ENCODE results near the gene IFITM1. TPM values are rescaled to one million over a fixed set of nuclear protein-coding genes. Genes with fewer than 3 reads are reported as not detected.

IFITM1 gene
- total and polyA plus RNA-seq, 4 donors = 12.6 to 113 (median 66.7) TPM

GRCh38 chr11:282171-282570 is 31.7 kb upstream of the IFITM1 start:
- no peaks in the 10 kb centered on the region for H3K36me3 ChIP-seq (ENCODE audit: control insufficient read depth in 4 of 4, insufficient read depth in 3 of 4, low read depth in 1 of 4, low read length in 3 of 4)
- 83% methylated on average over 4 of the region's 4 CpGs for WGBS
- no peak overlapping the region for H3K27ac ChIP-seq (ENCODE audit: low read depth in 1 of 2, low read length in 2 of 2)
- no peak overlapping the region for H3K4me3 ChIP-seq (ENCODE audit: low read depth in 1 of 3, low read length in 3 of 3)
- H3K27me3 ChIP-seq (ENCODE audit: control insufficient read depth in 4 of 4, insufficient read depth in 4 of 4, low read length in 3 of 4) = no peaks in the 10 kb centered on the region
- DNase-seq (ENCODE audit: low spot score) = no peak
- TF ChIP-seq MAX (IDR thresholded peaks at IDR 0.05) (no peak), FOXA2 (IDR thresholded peaks at IDR 0.05) (no peak), SP1 (IDR thresholded peaks at IDR 0.05) (no peak), RAD21 (IDR thresholded peaks at IDR 0.05) (no peak), TAF1 (conservative IDR thresholded peaks at IDR 0.05) (no peak)
- H3K9me3 ChIP-seq (ENCODE audit: control insufficient read depth in 4 of 4, low read length in 3 of 4) = no peaks in the 10 kb centered on the region
- H3K9ac ChIP-seq (ENCODE audit: low read depth in 1 of 2, low read length in 2 of 2) = no peak overlapping the region
- peaks cover 12 to 43% (median 31%) of the 10 kb centered on the region in 4 donors for H3K4me1 ChIP-seq (ENCODE audit: control insufficient read depth in 4 of 4, insufficient read depth in 4 of 4, low read length in 3 of 4)

GRCh38 chr11:282630-283360 is 31.0 kb upstream of the IFITM1 start:
- Histone ChIP-seq H3K27ac (ENCODE audit: low read depth in 1 of 2, low read length in 2 of 2) (no peak overlapping the region), H3K27me3 (ENCODE audit: control insufficient read depth in 4 of 4, insufficient read depth in 4 of 4, low read length in 3 of 4) (no peaks in the 10 kb centered on the region), H3K9me3 (ENCODE audit: control insufficient read depth in 4 of 4, low read length in 3 of 4) (no peaks in the 10 kb centered on the region), H3K4me3 (ENCODE audit: low read depth in 1 of 3, low read length in 3 of 3) (no peak overlapping the region), H3K36me3 (ENCODE audit: control insufficient read depth in 4 of 4, insufficient read depth in 3 of 4, low read depth in 1 of 4, low read length in 3 of 4) (no peaks in the 10 kb centered on the region), H3K4me1 (ENCODE audit: control insufficient read depth in 4 of 4, insufficient read depth in 4 of 4, low read length in 3 of 4) (peaks cover 12 to 46% (median 32%) of the 10 kb centered on the region in 4 donors), H3K9ac (ENCODE audit: low read depth in 1 of 2, low read length in 2 of 2) (no peak overlapping the region)
- 82% methylated on average over 11 of the region's 13 CpGs for WGBS
- TF ChIP-seq SP1 (IDR thresholded peaks at IDR 0.05) = no peak
- no peak for TF ChIP-seq YY1 (IDR thresholded peaks at IDR 0.05)
- TF ChIP-seq RAD21 (IDR thresholded peaks at IDR 0.05) = no peak
- TF ChIP-seq, protein P1, sequence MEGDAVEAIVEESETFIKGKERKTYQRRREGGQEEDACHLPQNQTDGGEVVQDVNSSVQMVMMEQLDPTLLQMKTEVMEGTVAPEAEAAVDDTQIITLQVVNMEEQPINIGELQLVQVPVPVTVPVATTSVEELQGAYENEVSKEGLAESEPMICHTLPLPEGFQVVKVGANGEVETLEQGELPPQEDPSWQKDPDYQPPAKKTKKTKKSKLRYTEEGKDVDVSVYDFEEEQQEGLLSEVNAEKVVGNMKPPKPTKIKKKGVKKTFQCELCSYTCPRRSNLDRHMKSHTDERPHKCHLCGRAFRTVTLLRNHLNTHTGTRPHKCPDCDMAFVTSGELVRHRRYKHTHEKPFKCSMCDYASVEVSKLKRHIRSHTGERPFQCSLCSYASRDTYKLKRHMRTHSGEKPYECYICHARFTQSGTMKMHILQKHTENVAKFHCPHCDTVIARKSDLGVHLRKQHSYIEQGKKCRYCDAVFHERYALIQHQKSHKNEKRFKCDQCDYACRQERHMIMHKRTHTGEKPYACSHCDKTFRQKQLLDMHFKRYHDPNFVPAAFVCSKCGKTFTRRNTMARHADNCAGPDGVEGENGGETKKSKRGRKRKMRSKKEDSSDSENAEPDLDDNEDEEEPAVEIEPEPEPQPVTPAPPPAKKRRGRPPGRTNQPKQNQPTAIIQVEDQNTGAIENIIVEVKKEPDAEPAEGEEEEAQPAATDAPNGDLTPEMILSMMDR (IDR thresholded peaks at IDR 0.05; ENCODE audit: low read depth, low read length, missing input control) = no peak
- TF ChIP-seq GABPA (IDR thresholded peaks at IDR 0.05 in 1 of 2, conservative IDR thresholded peaks at IDR 0.05 in 1 of 2) = no peak
- no peak for TF ChIP-seq HNF4G (IDR thresholded peaks at IDR 0.05)
- no peak for TF ChIP-seq ZBTB33 (IDR thresholded peaks at IDR 0.05)
- DNase-seq (ENCODE audit: low spot score) = no peak

- Histone ChIP-seq H3K9me3 (ENCODE audit: control insufficient read depth in 4 of 4, low read length in 3 of 4) (no peaks in the 10 kb centered on the region), H3K4me1 (ENCODE audit: control insufficient read depth in 4 of 4, insufficient read depth in 4 of 4, low read length in 3 of 4) (peaks cover 9 to 48% (median 33%) of the 10 kb centered on the region in 4 donors), H3K9ac (ENCODE audit: low read depth in 1 of 2, low read length in 2 of 2) (no peak overlapping the region), H3K36me3 (ENCODE audit: control insufficient read depth in 4 of 4, insufficient read depth in 3 of 4, low read depth in 1 of 4, low read length in 3 of 4) (no peaks in the 10 kb centered on the region), H3K27me3 (ENCODE audit: control insufficient read depth in 4 of 4, insufficient read depth in 4 of 4, low read length in 3 of 4) (no peaks in the 10 kb centered on the region), H3K4me3 (ENCODE audit: low read depth in 1 of 3, low read length in 3 of 3) (no peak overlapping the region), H3K27ac (ENCODE audit: low read depth in 1 of 2, low read length in 2 of 2) (no peak overlapping the region)
- DNase-seq (ENCODE audit: low spot score) = no peak
- 91% methylated on average over 23 of the region's 23 CpGs for WGBS
- TF ChIP-seq NR2F2 (IDR thresholded peaks at IDR 0.05) (no peak), GABPA (IDR thresholded peaks at IDR 0.05 in 1 of 2, conservative IDR thresholded peaks at IDR 0.05 in 1 of 2) (no peak), JUND (IDR thresholded peaks at IDR 0.05) (no peak), TAF1 (conservative IDR thresholded peaks at IDR 0.05) (no peak)
- TF ChIP-seq, protein P2, sequence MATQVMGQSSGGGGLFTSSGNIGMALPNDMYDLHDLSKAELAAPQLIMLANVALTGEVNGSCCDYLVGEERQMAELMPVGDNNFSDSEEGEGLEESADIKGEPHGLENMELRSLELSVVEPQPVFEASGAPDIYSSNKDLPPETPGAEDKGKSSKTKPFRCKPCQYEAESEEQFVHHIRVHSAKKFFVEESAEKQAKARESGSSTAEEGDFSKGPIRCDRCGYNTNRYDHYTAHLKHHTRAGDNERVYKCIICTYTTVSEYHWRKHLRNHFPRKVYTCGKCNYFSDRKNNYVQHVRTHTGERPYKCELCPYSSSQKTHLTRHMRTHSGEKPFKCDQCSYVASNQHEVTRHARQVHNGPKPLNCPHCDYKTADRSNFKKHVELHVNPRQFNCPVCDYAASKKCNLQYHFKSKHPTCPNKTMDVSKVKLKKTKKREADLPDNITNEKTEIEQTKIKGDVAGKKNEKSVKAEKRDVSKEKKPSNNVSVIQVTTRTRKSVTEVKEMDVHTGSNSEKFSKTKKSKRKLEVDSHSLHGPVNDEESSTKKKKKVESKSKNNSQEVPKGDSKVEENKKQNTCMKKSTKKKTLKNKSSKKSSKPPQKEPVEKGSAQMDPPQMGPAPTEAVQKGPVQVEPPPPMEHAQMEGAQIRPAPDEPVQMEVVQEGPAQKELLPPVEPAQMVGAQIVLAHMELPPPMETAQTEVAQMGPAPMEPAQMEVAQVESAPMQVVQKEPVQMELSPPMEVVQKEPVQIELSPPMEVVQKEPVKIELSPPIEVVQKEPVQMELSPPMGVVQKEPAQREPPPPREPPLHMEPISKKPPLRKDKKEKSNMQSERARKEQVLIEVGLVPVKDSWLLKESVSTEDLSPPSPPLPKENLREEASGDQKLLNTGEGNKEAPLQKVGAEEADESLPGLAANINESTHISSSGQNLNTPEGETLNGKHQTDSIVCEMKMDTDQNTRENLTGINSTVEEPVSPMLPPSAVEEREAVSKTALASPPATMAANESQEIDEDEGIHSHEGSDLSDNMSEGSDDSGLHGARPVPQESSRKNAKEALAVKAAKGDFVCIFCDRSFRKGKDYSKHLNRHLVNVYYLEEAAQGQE (IDR thresholded peaks at IDR 0.05) = no peak
These were observed 30.3 kb upstream of the IFITM1 start for GRCh38 chr11:283405-284104.
